Heart left ventricle (tissue), 16 donors: ENCODE data around the gene MCTP1. TPM values are rescaled to one million over a fixed set of nuclear protein-coding genes. Genes with fewer than 3 reads are reported as not detected.
A peak's percentile ranks its signal among the peaks of the same experiment; 100 is the strongest.

Experiments
- ATAC-seq, 4 donors: fragments of 200-7000 bp; cut with Tn5 transposase; one replicate each; pipeline ENCODE4 v1.9.1; 2020 to 2022; ENCODE audit warnings: moderate library complexity in 4 of 4, mild to moderate bottlenecking in 3 of 4, moderate number of reproducible peaks in 1 of 4
- DNase-seq, 5 donors: peaks; one replicate each; pipeline ENCODE4 v3.0.0-alpha.2; 2020
- H3K27ac ChIP-seq, 12 donors: fragments of 200-600 bp; sonication (generic) in 4 of 12; one replicate each; pipeline versions ENCODE4 v1.5.0 to v1.8.0; 2016 to 2022; ENCODE audit warnings: mild to moderate bottlenecking in 2 of 12
- H3K27me3 ChIP-seq, 9 donors: fragments of 200-600 bp; sonication (generic) in 2 of 9; one replicate each; pipeline versions ENCODE4 v1.5.1 to v1.8.0; 2016 to 2022; ENCODE audit warnings: mild to moderate bottlenecking in 3 of 9
- H3K36me3 ChIP-seq, 9 donors: fragments of 200-600 bp; sonication (generic) in 2 of 9; one replicate each; pipeline versions ENCODE4 v1.5.0 to v1.8.0; 2018 to 2022; ENCODE audit warnings: mild to moderate bottlenecking in 2 of 9
- H3K4me1 ChIP-seq, 12 donors: fragments of 200-600 bp; sonication (generic) in 4 of 12; one replicate each; pipeline versions ENCODE4 v1.5.0 to v1.8.0; 2016 to 2022; ENCODE audit warnings: mild to moderate bottlenecking in 3 of 12
- H3K4me3 ChIP-seq, 12 donors: fragments of 200-600 bp; sonication (generic) in 4 of 12; one replicate each; pipeline versions ENCODE4 v1.5.0 to v1.8.0; 2017 to 2022; ENCODE audit warnings: mild to moderate bottlenecking in 9 of 12, moderate library complexity in 4 of 12
- H3K9me3 ChIP-seq, 12 donors: fragments of 200-600 bp; sonication (generic) in 4 of 12; one replicate each; pipeline versions ENCODE4 v1.5.0 to v1.8.0; 2016 to 2022; ENCODE audit warnings: mild to moderate bottlenecking in 1 of 12
- POLR2A ChIP-seq, 2 donors: fragments of 450-650 bp; IDR thresholded peaks; one replicate each; pipeline ENCODE4 v1.6.1; 2017; ENCODE audit warnings: antibody characterized with exemption in 2 of 2, mild to moderate bottlenecking in 2 of 2, moderate library complexity in 2 of 2
- WGBS, 4 donors: extraction: QIAGEN DNeasy Blood & Tissue Kit in 2 of 4; methylation state at CpG; one replicate each; pipeline versions ENCODE4 v1.1.5 to v1.1.7; 2013 to 2018; 5-methylcytosine and 5-hydroxymethylcytosine counted together
- intact Hi-C, 10 donors: fragments of 100-400 bp; cut with DNase I; formaldehyde crosslinking; loops; one replicate each; pipeline versions ENCODE4 v1.11.1 to v1.14.2; 2022
- polyA plus RNA-seq, 2 donors: library from polyadenylated mRNA; stranded (reverse); fragments of 200-250 nt; gene quantifications; one replicate each; pipeline ENCODE4 v1.2.3, GENCODE V29; 2013
- total RNA-seq, 9 donors: library from RNA; depleted of rRNA in 2 of 9; stranded (reverse); fragments of >200 nt in 2 of 9; fragmentation: NEBNext Ultra II Directional in 3 of 9; extraction: Animal tissue kit (Norgen Biotek cat#: 25700) in 3 of 9; gene quantifications; one replicate each; pipeline versions ENCODE4 v1.1.0 to v1.2.4, GENCODE V29; 2016 to 2023
- TF ChIP-seq, protein P1 (sequence below), 12 donors: fragments of 200-600 bp; sonication (generic) in 4 of 12; IDR thresholded peaks; one replicate each; pipeline versions ENCODE4 v1.5.0 to v1.8.0; 2018 to 2022; ENCODE audit warnings: antibody characterized with exemption in 12 of 12, mild to moderate bottlenecking in 5 of 12
- donor health status: ischemic (EF 13 %, LVEDD 7.1; RV severe dilation, severe dysfunction).
- donor health status: healthy with polysubstance abuse.
- donor health status: DM: no; HTN: yes; CAD: no.
- donor health status: DM: no; HTN: no; CAD: no.
- donor health status: ischemic (EF 25% LVEDD 6.9; RV normal size, moderate dysfunction).
- donor health status: ischemic (EF 25% LVEDD 5.7; RV mildly dilated, moderate dysfunction).
- donor health status: healthy.
- donor health status: DM: yes; HTN: yes; CAD: no.
- donor health status: ischemic (EF 35%, LVEDD 5.7; RV mildly dilated, moderate dysfunction).
- donor health status: nonischemic (EF 11% LVEDD 7.7; RV severe dilation, severe dysfunction).
- donor health status: DM: yes; HTN: yes; CAD: no.
- donor health status: PGD.
- donor health status: ischemic (EF 29% LVEDD 5.4; RV normal size, mild dysfunction).
- donor health status: nonischemic (EF 23%, LVEDD 6.1; RV moderate dilation, normal function).

MCTP1 gene
- total and polyA plus RNA-seq, 11 donors, result 0.91 to 28.4 (median 6.1) TPM

- DNase-seq, result peak in 3 of 5 donors; percentile 43 to 63 (median 44)
- intact Hi-C loops, result no loop called here
- Histone ChIP-seq H3K36me3 (peaks cover 0 to 11% (median 0%) of the 10 kb centered on the region in 9 donors), H3K9me3 (no peaks in the 10 kb centered on the region), H3K4me3 (no peak overlapping the region), H3K27me3 (no peaks in the 10 kb centered on the region), H3K4me1 (peaks cover 0 to 17% (median 0%) of the 10 kb centered on the region in 12 donors), H3K27ac (no peak overlapping the region)
- TF ChIP-seq, protein P1, sequence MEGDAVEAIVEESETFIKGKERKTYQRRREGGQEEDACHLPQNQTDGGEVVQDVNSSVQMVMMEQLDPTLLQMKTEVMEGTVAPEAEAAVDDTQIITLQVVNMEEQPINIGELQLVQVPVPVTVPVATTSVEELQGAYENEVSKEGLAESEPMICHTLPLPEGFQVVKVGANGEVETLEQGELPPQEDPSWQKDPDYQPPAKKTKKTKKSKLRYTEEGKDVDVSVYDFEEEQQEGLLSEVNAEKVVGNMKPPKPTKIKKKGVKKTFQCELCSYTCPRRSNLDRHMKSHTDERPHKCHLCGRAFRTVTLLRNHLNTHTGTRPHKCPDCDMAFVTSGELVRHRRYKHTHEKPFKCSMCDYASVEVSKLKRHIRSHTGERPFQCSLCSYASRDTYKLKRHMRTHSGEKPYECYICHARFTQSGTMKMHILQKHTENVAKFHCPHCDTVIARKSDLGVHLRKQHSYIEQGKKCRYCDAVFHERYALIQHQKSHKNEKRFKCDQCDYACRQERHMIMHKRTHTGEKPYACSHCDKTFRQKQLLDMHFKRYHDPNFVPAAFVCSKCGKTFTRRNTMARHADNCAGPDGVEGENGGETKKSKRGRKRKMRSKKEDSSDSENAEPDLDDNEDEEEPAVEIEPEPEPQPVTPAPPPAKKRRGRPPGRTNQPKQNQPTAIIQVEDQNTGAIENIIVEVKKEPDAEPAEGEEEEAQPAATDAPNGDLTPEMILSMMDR (IDR thresholded peaks at IDR 0.05), result no peak
- TF ChIP-seq POLR2A (IDR thresholded peaks at IDR 0.05), result no peak
- ATAC-seq, result peak in 2 of 4 donors; percentile 20 to 69
- WGBS, 4 donors, result 42 to 69% (median 54%) methylated on average over 2 of the region's 2 CpGs
Observed at GRCh38 chr5:94945656-94946055, 339.2 kb downstream of the MCTP1 start.

DNA sequence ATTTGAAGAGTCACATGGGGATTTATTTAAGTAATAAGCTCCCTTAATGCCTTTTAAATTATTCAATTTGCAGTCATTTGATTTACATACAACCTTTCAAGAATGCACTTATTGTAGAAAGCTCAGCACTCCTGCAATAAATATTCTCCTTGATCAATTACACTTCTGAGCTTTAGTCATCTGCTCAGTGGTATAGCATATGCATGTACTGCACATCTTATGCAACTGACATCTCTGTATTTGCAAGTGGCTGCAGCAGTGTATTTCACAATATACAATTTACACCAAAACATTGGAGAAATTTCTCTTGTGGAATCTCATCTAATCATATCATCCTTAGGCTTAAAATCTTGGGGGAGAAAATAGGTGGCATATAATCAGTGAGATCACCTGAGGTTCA lies 340.7 kb downstream of the MCTP1 start:
- Histone ChIP-seq H3K4me3 (no peak overlapping the region), H3K36me3 (peaks cover 0 to 19% (median 0%) of the 10 kb centered on the region in 9 donors), H3K27me3 (no peaks in the 10 kb centered on the region), H3K9me3 (no peaks in the 10 kb centered on the region), H3K4me1 (peaks cover 0 to 17% (median 0%) of the 10 kb centered on the region in 12 donors), H3K27ac (no peak overlapping the region)
- DNase-seq (no peak), ATAC-seq (no peak)
- intact Hi-C loops, result no loop called here
- TF ChIP-seq POLR2A (IDR thresholded peaks at IDR 0.05), result no peak

GRCh38 chr5:94941122-94941755 lies 343.7 kb downstream of the MCTP1 start:
- ATAC-seq (no peak), DNase-seq (no peak)
- no peaks in the 10 kb centered on the region for H3K9me3 ChIP-seq
- intact Hi-C loops, result no loop called here
- H3K4me3 ChIP-seq, result no peak overlapping the region
- TF ChIP-seq, protein P1 (IDR thresholded peaks at IDR 0.05), result no peak
- no peak for TF ChIP-seq POLR2A (IDR thresholded peaks at IDR 0.05)
- no peak overlapping the region for H3K27ac ChIP-seq
- WGBS, 4 donors, result 52 to 64% (median 58%) methylated on average over 1 of the region's 1 CpG
- H3K27me3 ChIP-seq, result no peaks in the 10 kb centered on the region
- peaks cover 0 to 22% (median 0%) of the 10 kb centered on the region in 9 donors for H3K36me3 ChIP-seq
- H3K4me1 ChIP-seq, result peaks cover 0 to 9% (median 0%) of the 10 kb centered on the region in 12 donors

GRCh38 chr5:94932259-94932658 lies 352.6 kb downstream of the MCTP1 start:
- no peak for TF ChIP-seq POLR2A (IDR thresholded peaks at IDR 0.05)
- TF ChIP-seq, protein P1 (IDR thresholded peaks at IDR 0.05), result no peak
- Histone ChIP-seq H3K27ac (no peak overlapping the region), H3K4me1 (no peaks in the 10 kb centered on the region), H3K27me3 (no peaks in the 10 kb centered on the region), H3K36me3 (no peaks in the 10 kb centered on the region), H3K4me3 (no peak overlapping the region), H3K9me3 (no peaks in the 10 kb centered on the region)
- ATAC-seq, result no peak
- DNase-seq, result no peak
- intact Hi-C loops, result no loop called here
- 70 to 78% (median 77%) methylated on average over 2 of the region's 2 CpGs for WGBS, 4 donors

- 74 to 79% (median 78%) methylated on average over 6 of the region's 6 CpGs for WGBS, 4 donors
- intact Hi-C loops, result no loop called here
- no peak overlapping the region for H3K27ac ChIP-seq
- TF ChIP-seq, protein P1 (IDR thresholded peaks at IDR 0.05), result no peak
- no peak for TF ChIP-seq POLR2A (IDR thresholded peaks at IDR 0.05)
- H3K27me3 ChIP-seq, result no peaks in the 10 kb centered on the region
- ATAC-seq, result no peak
- no peak for DNase-seq
- H3K4me1 ChIP-seq, result no peaks in the 10 kb centered on the region
- no peaks in the 10 kb centered on the region for H3K9me3 ChIP-seq
- no peak overlapping the region for H3K4me3 ChIP-seq
- H3K36me3 ChIP-seq, result no peaks in the 10 kb centered on the region
Observed at GRCh38 chr5:94928891-94929290, 356.0 kb downstream of the MCTP1 start.
